Dedifferentiated amniotic fluid mesenchymal stem cell (primary cell): ENCODE data around the gene MARCHF5.
"Not testable (repeated sequence)": the region's sequence is repeated elsewhere in the genome, so short reads cannot be mapped to it uniquely, and the experiment has no call there.

Experiments used
- DNase-seq: peaks from one replicate; pipeline ENCODE4 v3.0.0-alpha.2; 2016; ENCODE audit errors: extremely low spot score

The MARCHF5 gene

DNA sequence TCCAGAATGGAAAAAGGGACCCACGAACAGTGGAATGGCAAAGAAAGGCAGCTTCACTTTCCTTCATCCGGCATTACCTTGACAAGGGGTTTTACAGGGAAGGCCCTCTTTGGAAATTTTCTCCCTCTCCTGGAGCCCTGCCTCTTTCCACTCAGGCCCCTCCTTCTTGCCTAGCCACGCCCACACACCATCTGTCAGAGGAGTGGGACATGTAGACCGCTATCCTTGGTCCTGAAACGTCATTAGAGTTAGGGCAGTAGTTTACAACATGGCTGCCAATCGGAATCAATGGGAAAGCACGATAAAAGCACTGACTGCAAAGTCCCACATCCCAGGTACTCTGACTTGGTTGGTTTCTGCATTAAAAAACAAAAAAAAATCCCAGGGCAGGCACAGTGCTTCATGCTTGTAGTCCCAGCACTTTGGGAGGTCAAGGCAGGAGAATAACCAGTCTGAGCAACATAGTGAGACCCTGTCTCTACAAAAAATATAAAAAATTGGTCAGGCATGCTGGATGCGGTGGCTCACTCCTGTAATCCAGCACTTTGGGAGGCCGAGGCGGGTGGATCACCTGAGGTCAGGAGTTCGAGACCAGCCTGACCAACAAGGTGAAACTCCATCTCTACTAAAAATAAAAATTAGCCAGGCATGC is 96.4 kb downstream of the MARCHF5 start:
- no peak for DNase-seq

GRCh38 chr10:92393173-92393572 is 102.2 kb downstream of the MARCHF5 start:
- not testable (repeated sequence) for DNase-seq

GRCh38 chr10:92395271-92395670 is 104.3 kb downstream of the MARCHF5 start:
- DNase-seq = no peak

DNA sequence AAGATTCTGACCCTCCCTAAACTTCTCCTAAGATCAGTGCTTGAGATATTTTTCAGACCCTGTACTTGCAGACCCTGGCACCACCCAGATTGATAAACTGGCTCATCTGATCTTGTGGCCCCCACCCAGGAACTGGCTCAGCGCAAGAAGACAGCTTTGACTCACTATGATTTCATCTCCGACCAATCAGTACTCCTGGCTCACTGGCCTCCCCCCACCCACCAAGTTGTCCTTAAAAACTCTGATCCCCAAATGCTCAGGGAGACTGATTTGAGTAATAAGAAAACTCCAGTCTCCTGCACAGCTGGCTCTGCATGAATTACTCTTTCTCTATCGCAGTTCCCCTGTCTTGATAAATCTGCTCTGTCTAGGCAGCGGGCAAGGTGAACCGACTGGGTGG is 111.3 kb downstream of the MARCHF5 start:
- not testable (repeated sequence) for DNase-seq
